ENCODE results near the gene PACRGL.
A peak's percentile ranks its signal among the peaks of the same experiment; 100 is the strongest.

The PACRGL gene

GRCh38 chr4:20700007-20700761 lies at the start of gene PACRGL:
Gene PACRGL (plus strand): TSS chr4:20700458. CDS start chr4:20704482, 4,024 bp downstream.
- peak; percentile 94 for DNase-seq (ENCODE audit: low spot score)

- no peak for DNase-seq (ENCODE audit: low spot score)
Observed at GRCh38 chr4:20652226-20652885, 47.9 kb upstream of the PACRGL start.

GRCh38 chr4:20658456-20658855 lies 41.8 kb upstream of the PACRGL start:
- no peak for DNase-seq (ENCODE audit: low spot score)

- no peak for DNase-seq (ENCODE audit: low spot score)
Observed at GRCh38 chr4:20662851-20663250, 37.4 kb upstream of the PACRGL start.

- DNase-seq (ENCODE audit: low spot score), result no peak
Observed at GRCh38 chr4:20666012-20666860, 34.0 kb upstream of the PACRGL start.

- DNase-seq (ENCODE audit: low spot score), result no peak
Observed at GRCh38 chr4:20672262-20672661, 28.0 kb upstream of the PACRGL start.

- peak; percentile 11 for DNase-seq (ENCODE audit: low spot score)
Observed at GRCh38 chr4:20675786-20676185, 24.5 kb upstream of the PACRGL start.

GRCh38 chr4:20676501-20677197 lies 23.6 kb upstream of the PACRGL start:
- DNase-seq (ENCODE audit: low spot score), result no peak

- DNase-seq (ENCODE audit: low spot score), result no peak
Observed at GRCh38 chr4:20678400-20678799, 21.9 kb upstream of the PACRGL start.

GRCh38 chr4:20679951-20680350 lies 20.3 kb upstream of the PACRGL start:
- DNase-seq (ENCODE audit: low spot score), result no peak

GRCh38 chr4:20680736-20681135 lies 19.5 kb upstream of the PACRGL start:
- no peak for DNase-seq (ENCODE audit: low spot score)

- DNase-seq (ENCODE audit: low spot score), result no peak
Observed at GRCh38 chr4:20681271-20681670, 19.0 kb upstream of the PACRGL start.

- no peak for DNase-seq (ENCODE audit: low spot score)
Observed at GRCh38 chr4:20682853-20683252, 17.4 kb upstream of the PACRGL start.

- DNase-seq (ENCODE audit: low spot score), result no peak
Observed at GRCh38 chr4:20683766-20684165, 16.5 kb upstream of the PACRGL start.

- DNase-seq (ENCODE audit: low spot score), result peak; percentile 26
Observed at GRCh38 chr4:20684852-20685763, 15.2 kb upstream of the PACRGL start.

- DNase-seq (ENCODE audit: low spot score), result peak; percentile 11
Observed at GRCh38 chr4:20687864-20688263, 12.4 kb upstream of the PACRGL start.

- no peak for DNase-seq (ENCODE audit: low spot score)
Observed at GRCh38 chr4:20696815-20697214, 3.4 kb upstream of the PACRGL start.

GRCh38 chr4:20698382-20698781 lies 1.9 kb upstream of the PACRGL start:
- no peak for DNase-seq (ENCODE audit: low spot score)

GRCh38 chr4:20698820-20699219 lies 1.4 kb upstream of the PACRGL start:
- no peak for DNase-seq (ENCODE audit: low spot score)

- no peak for DNase-seq (ENCODE audit: low spot score)
Observed at GRCh38 chr4:20711335-20711734, 11.1 kb downstream of the PACRGL start.

GRCh38 chr4:20723019-20723418 lies 22.8 kb downstream of the PACRGL start:
- DNase-seq (ENCODE audit: low spot score), result no peak
